Fibroblast of mammary gland (primary cell): ENCODE results near the gene CEP152.

Source experiments
- DNase-seq: peaks from one replicate; pipeline ENCODE4 v3.0.0-alpha.2; 2010; ENCODE audit warnings: low read depth
- H3K4me3 ChIP-seq: 2 replicates; pipeline ENCODE4 v1.5.1; 2011; ENCODE audit warnings: low read depth, mild to moderate bottlenecking, low read length, moderate library complexity; ENCODE audit not compliant: control insufficient read depth
- CTCF ChIP-seq: conservative IDR thresholded peaks from 2 replicates; pipeline ENCODE4 v1.5.1; 2011; ENCODE audit warnings: low read depth, low read length, inconsistent platforms; ENCODE audit not compliant: control insufficient read depth, insufficient read depth

The CEP152 gene

GRCh38 chr15:48775546-48775945 lies 35.3 kb downstream of the CEP152 start:
- no peak for TF ChIP-seq CTCF
- no peak overlapping the region for H3K4me3 ChIP-seq
- no peak for DNase-seq

GRCh38 chr15:48774484-48774883 lies 36.4 kb downstream of the CEP152 start:
- H3K4me3 ChIP-seq: no peak overlapping the region
- DNase-seq: no peak
- TF ChIP-seq CTCF: no peak

- TF ChIP-seq CTCF: no peak
- no peak overlapping the region for H3K4me3 ChIP-seq
- DNase-seq: peak; percentile 59
Measured at GRCh38 chr15:48766196-48766595, 44.7 kb downstream of the CEP152 start.

- no peak for DNase-seq
- no peak overlapping the region for H3K4me3 ChIP-seq
- TF ChIP-seq CTCF: no peak
Measured at GRCh38 chr15:48765022-48765421, 45.8 kb downstream of the CEP152 start.

- no peak for TF ChIP-seq CTCF
- no peak overlapping the region for H3K4me3 ChIP-seq
- no peak for DNase-seq
Measured at GRCh38 chr15:48761393-48762158, 49.3 kb downstream of the CEP152 start.

GRCh38 chr15:48759921-48760320 lies 50.9 kb downstream of the CEP152 start:
- no peak for TF ChIP-seq CTCF
- H3K4me3 ChIP-seq: no peak overlapping the region
- no peak for DNase-seq
